ENCODE data around the gene VAMP2. TPM values are rescaled to one million over a fixed set of nuclear protein-coding genes. Genes with fewer than 3 reads are reported as not detected.
A peak's percentile ranks its signal among the peaks of the same experiment; 100 is the strongest.

Gene VAMP2
- total and polyA plus RNA-seq, 9 of the 15 experiments (the other 6 are each of a cell fraction or from before 2014, with no cell fraction given), result 2.3 to 31.8 (median 6.0) TPM

GRCh38 chr17:8121681-8122421 lies 40.9 kb downstream of the VAMP2 start (continued):
- no peak for TF ChIP-seq MLX (CRISPR knock-in tag; conservative IDR thresholded peaks at IDR 0.05)
- TF ChIP-seq TARDBP (IDR thresholded peaks at IDR 0.05), result 0 out of 2 replicates have a peak, but pooled peaks have one; percentile 35
- no peak for TF ChIP-seq PBX2 (CRISPR knock-in tag; IDR thresholded peaks at IDR 0.05; ENCODE audit: low read depth)
- no peak for TF ChIP-seq PBX2 (tag; conservative IDR thresholded peaks at IDR 0.05; ENCODE audit: low read depth)
- TF ChIP-seq STAG1 (CRISPR knock-in tag; IDR thresholded peaks at IDR 0.05; ENCODE audit: borderline replicate concordance), result peak; percentile 77; the same call in 1 of the 2 replicates
- TF ChIP-seq ZNF175 (CRISPR knock-in tag; IDR thresholded peaks at IDR 0.05; ENCODE audit: low read depth), result no peak
- no peak for TF ChIP-seq ZNF239 (CRISPR knock-in tag; IDR thresholded peaks at IDR 0.05)
- TF ChIP-seq IRF1 (CRISPR knock-in tag; IDR thresholded peaks at IDR 0.05; ENCODE audit: borderline replicate concordance), result no peak
- TF ChIP-seq RREB1 (CRISPR knock-in tag; IDR thresholded peaks at IDR 0.05), result peak; percentile 28; the same call in 1 of the 2 replicates
- no peak for TF ChIP-seq ZNF830 (CRISPR knock-in tag; IDR thresholded peaks at IDR 0.05)
- TF ChIP-seq BRD4 (IDR thresholded peaks at IDR 0.05), result no peak
- no peak for TF ChIP-seq ILK (tag; IDR thresholded peaks at IDR 0.05; ENCODE audit: borderline replicate concordance, low read depth)
- peak; percentile 38; the same call in 1 of the 2 replicates for TF ChIP-seq SMC3 (conservative IDR thresholded peaks at IDR 0.05; ENCODE audit: insufficient read depth, low read depth, low read length)
- no peak for TF ChIP-seq ZNF146 (CRISPR knock-in tag; IDR thresholded peaks at IDR 0.05; ENCODE audit: unreplicated experiment)
- peak; percentile 57; the same call in 1 of the 2 replicates for TF ChIP-seq ZFX (CRISPR knock-in tag; IDR thresholded peaks at IDR 0.05)
- no peak for TF ChIP-seq ZSCAN32 (CRISPR knock-in tag; IDR thresholded peaks at IDR 0.05)
- TF ChIP-seq SIRT6 (IDR thresholded peaks at IDR 0.05; ENCODE audit: low read depth, low read length), result no peak
- TF ChIP-seq PYGO2 (tag; IDR thresholded peaks at IDR 0.05), result no peak
